Keratinocyte (primary cell): ENCODE results near the gene PAXIP1.

Source experiments
- CTCF ChIP-seq, 3 experiments: IDR thresholded peaks in 1 of 3; conservative IDR thresholded peaks in 1 of 3; optimal IDR thresholded peaks in 1 of 3; 2 replicates in 2 of 3; 3 replicates in 1 of 3; pipeline versions ENCODE3 to v1.5.1; 2011; ENCODE audit warnings: low read length in 3 of 3, mild to moderate bottlenecking in 3 of 3, moderate library complexity in 2 of 3, control low read depth in 1 of 3, inconsistent platforms in 1 of 3; ENCODE audit not compliant: insufficient read depth in 2 of 3; ENCODE audit errors: extremely low read depth in 1 of 3
- EZH2 ChIP-seq: IDR thresholded peaks from one replicate; pipeline ENCODE4 v1.6.1; 2012; ENCODE audit warnings: inconsistent platforms, mild to moderate bottlenecking, low read length, moderate library complexity

- no peak for TF ChIP-seq EZH2
- no peak for TF ChIP-seq CTCF (optimal IDR thresholded peaks at IDR 0.05 in 1 of 3, IDR thresholded peaks at IDR 0.05 in 1 of 3, conservative IDR thresholded peaks at IDR 0.05 in 1 of 3; ENCODE audit: extremely low read depth in 1 of 3, insufficient read depth in 2 of 3, low read length in 3 of 3)
Measured at GRCh38 chr7:154976844-154977243, 26.1 kb downstream of the PAXIP1 start.
